PC-3 (cell line): ENCODE data around the gene SULT1C2. TPM values are rescaled to one million over a fixed set of nuclear protein-coding genes. Genes with fewer than 3 reads are reported as not detected.

Experiments used
- ATAC-seq: fragments of 200-7000 bp; cut with Tn5 transposase; 2 replicates; pipeline ENCODE4 v1.9.1; 2020; ENCODE audit warnings: mild to moderate bottlenecking, moderate library complexity
- BruUV-seq: library from RNA; stranded (reverse); fragments of 400-500 nt; replicated peaks from 2 replicates; lab custom pipeline; 2021; lab: Mats Ljungman, UMichigan
- CTCF ChIA-PET: fragments of 300-600 bp; sonication (Branson Sonifier 250); formaldehyde crosslinking; loops from one replicate; lab custom pipeline; 2022; ENCODE audit warnings: antibody characterized with exemption; lab: Charles Lee
- POLR2A ChIA-PET: fragments of 300-600 bp; sonication (Branson Sonifier 250); formaldehyde crosslinking; loops from one replicate; lab custom pipeline; 2022; ENCODE audit warnings: antibody characterized with exemption; ENCODE audit not compliant: unreplicated experiment; lab: Charles Lee
- DNase-seq: peaks from one replicate; pipeline ENCODE4 v3.0.0-alpha.2; 2015
- H2AFZ ChIP-seq: fragments of 300-600 bp; sonication (generic); 2 replicates; pipeline ENCODE4 v1.6.0; 2016; ENCODE audit warnings: antibody characterized with exemption, low read length
- H3F3A ChIP-seq: fragments of 300-600 bp; sonication (generic); one replicate; pipeline ENCODE4 v1.6.0; 2017; ENCODE audit warnings: antibody characterized with exemption, low read length, control low read depth, mild to moderate bottlenecking; ENCODE audit not compliant: unreplicated experiment
- H3K27ac ChIP-seq: fragments of 300-600 bp; sonication (generic); 2 replicates; pipeline ENCODE4 v1.5.1; 2016; ENCODE audit warnings: mild to moderate bottlenecking, low read length
- H3K27me3 ChIP-seq: fragments of 300-600 bp; sonication (generic); 2 replicates; pipeline ENCODE4 v1.6.1; 2016; ENCODE audit warnings: low read length, mixed read lengths
- H3K36me3 ChIP-seq: fragments of 300-600 bp; sonication (generic); 2 replicates; pipeline ENCODE4 v1.6.1; 2016; ENCODE audit warnings: low read depth, mixed run types, low read length, mixed read lengths
- H3K4me1 ChIP-seq: fragments of 300-600 bp; sonication (generic); 2 replicates; pipeline ENCODE4 v1.5.1; 2016; ENCODE audit warnings: low read length; ENCODE audit not compliant: insufficient read depth
- H3K4me2 ChIP-seq: fragments of 300-600 bp; sonication (generic); 2 replicates; pipeline ENCODE4 v1.6.0; 2016; ENCODE audit warnings: low read length
- H3K4me3 ChIP-seq: fragments of 300-600 bp; sonication (generic); 2 replicates; pipeline ENCODE4 v1.5.1; 2016; ENCODE audit warnings: mild to moderate bottlenecking, low read length, mixed read lengths
- H3K79me2 ChIP-seq: fragments of 300-600 bp; sonication (generic); 2 replicates; pipeline ENCODE4 v1.6.1; 2017; ENCODE audit warnings: low read length, mixed read lengths
- H3K9ac ChIP-seq: fragments of 300-600 bp; sonication (generic); 2 replicates; pipeline ENCODE4 v1.6.0; 2016; ENCODE audit warnings: mild to moderate bottlenecking, low read length
- H3K9me2 ChIP-seq: fragments of 300-600 bp; sonication (generic); replicated peaks from 2 replicates; pipeline ENCODE4 v1.6.1; 2016; ENCODE audit warnings: mixed run types, low read length, mixed read lengths
- H3K9me3 ChIP-seq: fragments of 300-600 bp; sonication (generic); 2 replicates; pipeline ENCODE4 v1.6.1; 2016; ENCODE audit warnings: low read length, mixed read lengths
- H4K20me1 ChIP-seq: fragments of 300-600 bp; sonication (generic); 2 replicates; pipeline ENCODE4 v1.6.1; 2016; ENCODE audit warnings: low read length, mixed read lengths
- CTCF ChIP-seq: fragments of 300-600 bp; sonication (generic); conservative IDR thresholded peaks from 2 replicates; pipeline ENCODE4 v1.5.1; 2017; ENCODE audit warnings: antibody characterized with exemption, low read depth, mild to moderate bottlenecking, low read length
- EZH2 ChIP-seq: fragments of 300-600 bp; sonication (generic); IDR thresholded peaks from one replicate; pipeline ENCODE4 v1.6.1; 2017; ENCODE audit warnings: antibody characterized with exemption, mild to moderate bottlenecking, low read length; ENCODE audit not compliant: unreplicated experiment
- EZH2phosphoT487 ChIP-seq: fragments of 300-600 bp; sonication (generic); IDR thresholded peaks from 2 replicates; pipeline ENCODE4 v1.6.1; 2018; ENCODE audit warnings: mild to moderate bottlenecking, antibody characterized with exemption, low read length, borderline replicate concordance
- intact Hi-C: fragments of 100-400 bp; cut with micrococcal nuclease; formaldehyde crosslinking; loops from 2 replicates; pipeline ENCODE4 v1.9.0; 2023
- total RNA-seq: library from RNA; depleted of rRNA; stranded (reverse); fragments of >200 nt; gene quantifications from 2 replicates; pipeline ENCODE4 v1.2.3, GENCODE V29; 2014

The SULT1C2 gene
- total RNA-seq, 1 experiment from 2014 or later: not detected

DNA sequence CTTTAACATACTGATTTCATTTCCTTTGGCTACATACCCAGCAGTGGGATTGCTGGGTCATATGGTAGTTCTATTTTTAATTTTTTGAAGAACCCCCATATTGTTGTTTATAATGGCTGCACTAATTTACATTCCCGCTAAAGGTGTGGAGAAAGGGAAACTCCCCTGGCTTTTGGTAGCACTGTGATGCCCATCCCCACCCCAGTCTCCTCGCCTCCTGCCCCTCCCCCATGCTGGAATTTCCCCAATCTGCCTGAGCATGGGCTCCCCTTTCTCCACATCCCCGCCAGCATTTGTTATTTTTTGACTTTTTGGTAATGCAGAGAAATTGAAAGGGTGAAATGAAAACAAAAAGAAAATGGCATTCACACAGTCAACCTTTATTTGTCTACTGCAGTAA, 59.1 kb downstream of the SULT1C2 start:
- POLR2A ChIA-PET: no interaction called here
- no TSS peak for BruUV-seq
- intact Hi-C loops: no loop called here

GRCh38 chr2:108348816-108349570, 60.3 kb downstream of the SULT1C2 start:
- Histone ChIP-seq H3K4me1 (no peaks in the 10 kb centered on the region), H3K79me2 (no peaks in the 10 kb centered on the region), H3K36me3 (no peaks in the 10 kb centered on the region), H3K27ac (no peak overlapping the region), H3K4me2 (no peak overlapping the region), H2AFZ (no peak overlapping the region), H3K4me3 (no peak overlapping the region), H3K9me3 (no peaks in the 10 kb centered on the region), H3K9ac (no peak overlapping the region), H4K20me1 (no peaks in the 10 kb centered on the region), H3F3A (no peaks in the 10 kb centered on the region), H3K27me3 (no peaks in the 10 kb centered on the region), H3K9me2 (no peaks in the 10 kb centered on the region)
- CTCF ChIA-PET: interaction anchor here (0.6 kb wide), 1 partner anchor 270 kb away, joined by 3 read pairs; no protein-coding TSS in a partner anchor
- no peak for DNase-seq
- TF ChIP-seq EZH2 (no peak), CTCF (no peak), EZH2phosphoT487 (no peak)
- no peak for ATAC-seq
- BruUV-seq: no TSS peak
- POLR2A ChIA-PET: no interaction called here
- intact Hi-C loops: no loop called here

More for the DNA sequence above, 59.1 kb downstream of the SULT1C2 start:
- Histone ChIP-seq H3K27me3 (no peaks in the 10 kb centered on the region), H3K9me2 (no peaks in the 10 kb centered on the region), H4K20me1 (no peaks in the 10 kb centered on the region), H3K4me2 (no peak overlapping the region), H2AFZ (no peak overlapping the region), H3K9ac (no peak overlapping the region), H3K36me3 (no peaks in the 10 kb centered on the region), H3K79me2 (no peaks in the 10 kb centered on the region), H3K9me3 (no peaks in the 10 kb centered on the region), H3F3A (no peaks in the 10 kb centered on the region), H3K27ac (no peak overlapping the region), H3K4me3 (no peak overlapping the region), H3K4me1 (no peaks in the 10 kb centered on the region)
- no peak for ATAC-seq
- TF ChIP-seq EZH2phosphoT487 (no peak), CTCF (no peak)
- no peak for DNase-seq
- CTCF ChIA-PET: no interaction called here

- peak overlapping the region; percentile 51; the same call in 1 of the 2 replicates for H2AFZ ChIP-seq
- H3K9me3 ChIP-seq: no peaks in the 10 kb centered on the region
- DNase-seq (no peak), ATAC-seq (no peak)
- no peaks in the 10 kb centered on the region for H3K36me3 ChIP-seq
- TF ChIP-seq EZH2phosphoT487 (no peak), CTCF (no peak), EZH2 (no peak)
- H3K4me3 ChIP-seq: no peak overlapping the region
- no peaks in the 10 kb centered on the region for H3K4me1 ChIP-seq
- CTCF ChIA-PET: no interaction called here
- no peak overlapping the region for H3K27ac ChIP-seq
- no peaks in the 10 kb centered on the region for H3K27me3 ChIP-seq
- H3F3A ChIP-seq: no peaks in the 10 kb centered on the region
- H3K9me2 ChIP-seq: no peaks in the 10 kb centered on the region
- H3K9ac ChIP-seq: no peak overlapping the region
- H3K4me2 ChIP-seq: no peak overlapping the region
- no TSS peak for BruUV-seq
- no peaks in the 10 kb centered on the region for H3K79me2 ChIP-seq
- no peaks in the 10 kb centered on the region for H4K20me1 ChIP-seq
- intact Hi-C loops: no loop called here
- POLR2A ChIA-PET: no interaction called here
These were observed 60.9 kb downstream of the SULT1C2 start for GRCh38 chr2:108349571-108349928.
